GM19328 (cell line): ENCODE results near the gene CEP112.
"Not testable (repeated sequence)": the region's sequence is repeated elsewhere in the genome, so short reads cannot be mapped to it uniquely, and the experiment has no call there.

Experiments
- ATAC-seq: cut with Tn5 transposase; IDR thresholded peaks from one replicate; pipeline ENCODE4 v1.9.1; 2021; ENCODE audit warnings: mild to moderate bottlenecking, moderate library complexity; ENCODE audit not compliant: unreplicated experiment

CEP112 gene

GRCh38 chr17:66085221-66085620 is 106.7 kb downstream of the CEP112 start:
- ATAC-seq, result no peak

GRCh38 chr17:66080670-66081069 is 111.3 kb downstream of the CEP112 start:
- not testable (repeated sequence) for ATAC-seq

- ATAC-seq, result no peak
Measured at GRCh38 chr17:66076546-66077190, 115.3 kb downstream of the CEP112 start.

GRCh38 chr17:66073384-66073783 is 118.5 kb downstream of the CEP112 start:
- ATAC-seq, result no peak

GRCh38 chr17:66063686-66064085 is 128.2 kb downstream of the CEP112 start:
- ATAC-seq, result no peak

- no peak for ATAC-seq
Measured at GRCh38 chr17:66056148-66056547, 135.8 kb downstream of the CEP112 start.

GRCh38 chr17:66054242-66054641 is 137.7 kb downstream of the CEP112 start:
- ATAC-seq, result no peak

GRCh38 chr17:66044083-66044482 is 147.8 kb downstream of the CEP112 start:
- no peak for ATAC-seq

- ATAC-seq, result no peak
Measured at GRCh38 chr17:66043419-66043818, 148.5 kb downstream of the CEP112 start.

- no peak for ATAC-seq
Measured at GRCh38 chr17:66040402-66040801, 151.5 kb downstream of the CEP112 start.

GRCh38 chr17:66038125-66038524 is 153.8 kb downstream of the CEP112 start:
- ATAC-seq, result no peak

GRCh38 chr17:66037221-66037620 is 154.7 kb downstream of the CEP112 start:
- ATAC-seq, result no peak

- peak; percentile 69 for ATAC-seq
Measured at GRCh38 chr17:66032082-66032712, 159.7 kb downstream of the CEP112 start.

GRCh38 chr17:66025551-66025950 is 166.4 kb downstream of the CEP112 start:
- no peak for ATAC-seq

GRCh38 chr17:66021757-66022156 is 170.2 kb downstream of the CEP112 start:
- no peak for ATAC-seq

GRCh38 chr17:66018786-66019185 is 173.1 kb downstream of the CEP112 start:
- no peak for ATAC-seq

- ATAC-seq, result no peak
Measured at GRCh38 chr17:66016231-66016630, 175.7 kb downstream of the CEP112 start.

GRCh38 chr17:66008680-66009079 is 183.3 kb downstream of the CEP112 start:
- no peak for ATAC-seq

- no peak for ATAC-seq
Measured at GRCh38 chr17:66006654-66007053, 185.3 kb downstream of the CEP112 start.

- no peak for ATAC-seq
Measured at GRCh38 chr17:66002812-66003211, 189.1 kb downstream of the CEP112 start.

GRCh38 chr17:66002063-66002585 is 189.8 kb downstream of the CEP112 start:
- ATAC-seq, result no peak

GRCh38 chr17:66000216-66000615 is 191.7 kb downstream of the CEP112 start:
- no peak for ATAC-seq
